OCI-M2 (cell line): ENCODE results near the gene SACS.
"Not testable (repeated sequence)": the region's sequence is repeated elsewhere in the genome, so short reads cannot be mapped to it uniquely, and the experiment has no call there.

Experiments
- DNase-seq: peaks from one replicate; lab custom pipeline; 2025; ENCODE audit not compliant: unreplicated experiment; lab: John Stamatoyannopoulos, UW

Gene SACS

DNA sequence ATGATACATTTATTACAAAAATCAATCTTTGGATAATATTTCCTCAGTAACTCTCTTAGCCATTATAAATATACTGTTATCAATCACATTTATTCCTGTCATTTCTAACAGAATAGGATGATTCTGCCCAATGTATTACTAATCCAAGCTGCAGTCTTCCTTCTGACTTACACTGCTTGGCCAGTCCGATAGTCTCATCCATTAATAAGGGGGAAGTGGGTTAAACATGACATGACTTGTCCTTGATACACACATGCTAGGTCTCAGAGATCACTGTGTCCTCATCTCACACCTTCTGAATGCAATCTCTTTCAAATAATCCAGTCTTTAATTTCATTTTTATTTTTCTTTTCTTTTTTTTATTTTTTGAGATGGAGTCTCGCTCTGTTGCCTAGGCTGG is 18.8 kb downstream of the SACS start:
- no peak for DNase-seq

DNA sequence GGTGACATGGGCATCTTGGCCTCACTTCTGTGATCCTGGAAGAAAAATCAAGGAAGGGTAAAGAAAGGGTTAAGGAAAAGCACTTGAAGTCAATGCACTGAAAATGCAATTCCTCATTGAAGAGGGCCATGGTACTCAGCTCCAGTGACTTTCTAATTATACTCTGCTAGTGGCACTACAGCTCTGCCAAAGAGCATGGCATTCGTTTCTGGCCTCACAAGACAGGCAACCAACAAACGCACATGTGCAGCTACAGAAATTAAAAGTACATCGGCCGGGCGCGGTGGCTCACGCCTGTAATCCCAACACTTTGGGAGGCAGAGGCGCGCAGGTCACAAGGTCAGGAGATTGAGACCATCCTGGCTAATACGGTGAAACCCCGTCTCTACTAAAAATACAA is 21.8 kb downstream of the SACS start:
- no peak for DNase-seq

DNA sequence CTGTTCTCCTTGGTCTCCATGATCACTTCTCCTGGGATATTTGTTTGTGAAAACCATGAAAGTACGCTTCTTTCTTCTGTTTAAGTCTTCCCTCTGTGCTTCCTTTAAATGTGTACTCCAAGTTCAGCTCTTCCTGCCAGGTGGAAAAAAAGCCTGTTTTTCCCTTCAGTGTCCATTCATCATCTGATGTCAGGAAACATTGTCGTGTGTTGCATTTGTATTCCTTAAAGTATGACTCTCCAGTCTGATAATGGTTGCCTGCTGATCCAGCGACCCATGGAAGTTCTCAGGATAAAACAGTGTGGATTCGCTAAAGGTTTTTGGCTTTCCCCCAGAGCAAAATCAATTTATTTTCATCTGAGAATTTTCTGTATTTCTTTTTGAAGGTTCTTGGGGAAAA is 22.3 kb downstream of the SACS start:
- no peak for DNase-seq

DNA sequence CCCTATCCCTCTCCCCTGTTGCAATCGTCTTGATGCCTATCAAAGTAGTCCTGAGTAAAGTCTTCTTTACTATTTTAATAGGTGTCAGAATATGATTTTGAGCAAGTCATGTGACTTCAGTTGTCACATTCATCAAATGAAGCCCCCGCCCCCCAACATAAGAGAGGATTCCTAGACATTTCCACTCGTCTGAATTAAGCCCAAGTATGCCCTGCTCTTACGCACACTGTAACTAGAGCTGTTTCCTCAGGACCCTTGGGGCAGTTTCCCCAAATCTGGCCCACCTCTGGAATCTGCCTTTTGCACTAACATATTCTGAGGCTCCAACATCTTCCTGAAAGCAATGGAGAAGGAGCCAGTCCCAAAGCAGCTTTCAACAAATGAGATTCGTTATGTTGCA is 25.5 kb downstream of the SACS start:
- DNase-seq, result no peak

DNA sequence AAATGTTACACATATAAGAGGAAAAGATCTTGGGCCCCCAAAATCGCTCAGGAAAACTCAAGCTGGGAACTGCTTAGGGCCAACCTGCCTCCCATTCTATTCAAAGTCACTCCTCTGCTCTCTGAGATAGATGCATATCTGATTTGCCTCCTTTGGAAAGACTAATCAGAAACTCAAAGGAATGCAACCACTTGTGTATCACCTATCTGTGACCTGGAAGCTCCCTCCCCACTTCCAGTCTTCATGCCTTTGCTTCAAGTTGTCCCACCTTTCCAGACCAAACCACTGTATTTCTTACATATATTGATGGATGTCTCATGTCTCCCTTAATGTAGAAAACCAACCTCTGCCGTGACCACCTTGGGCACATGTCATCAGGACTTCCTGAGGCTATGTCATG is 32.3 kb downstream of the SACS start:
- DNase-seq, result not testable (repeated sequence)

DNA sequence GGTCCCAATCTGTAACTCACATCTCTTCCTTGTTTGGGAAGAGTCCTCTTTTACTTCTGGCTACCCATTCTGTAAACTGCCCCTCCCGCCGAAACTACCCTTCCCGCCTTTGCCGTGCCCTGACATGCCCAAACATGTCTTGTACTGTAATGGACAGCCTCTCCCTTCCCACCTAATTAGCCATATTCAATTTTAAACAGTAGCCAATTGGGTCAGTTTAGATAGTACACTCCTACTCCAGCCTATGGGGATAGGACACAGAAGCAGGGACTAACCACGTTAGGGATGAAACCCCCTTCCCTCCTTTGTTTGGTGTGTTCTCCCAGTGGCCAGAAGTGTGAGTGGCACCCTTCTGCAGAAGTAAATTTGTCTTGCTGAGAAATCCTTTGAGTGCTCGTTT is 34.2 kb downstream of the SACS start:
- DNase-seq, result no peak

DNA sequence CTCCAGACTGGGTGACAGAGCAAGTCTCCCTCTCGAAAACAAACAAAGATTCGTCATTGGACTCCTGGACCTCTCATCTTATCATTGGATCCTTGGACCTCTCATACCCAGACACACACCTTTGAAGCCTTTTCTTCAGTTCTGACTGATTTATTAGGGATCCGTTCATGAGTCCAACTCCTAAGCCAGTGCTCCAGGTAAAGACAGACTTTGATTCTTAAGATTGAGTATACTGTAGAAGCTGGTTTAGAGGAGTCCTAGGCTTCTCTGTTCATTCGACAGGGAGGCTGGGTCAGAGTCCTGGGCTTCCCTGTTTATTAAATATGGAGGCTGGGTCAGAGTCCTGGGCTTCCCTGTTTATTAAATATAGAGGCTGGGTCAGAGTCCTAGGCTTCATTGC is 38.7 kb downstream of the SACS start:
- no peak for DNase-seq

DNA sequence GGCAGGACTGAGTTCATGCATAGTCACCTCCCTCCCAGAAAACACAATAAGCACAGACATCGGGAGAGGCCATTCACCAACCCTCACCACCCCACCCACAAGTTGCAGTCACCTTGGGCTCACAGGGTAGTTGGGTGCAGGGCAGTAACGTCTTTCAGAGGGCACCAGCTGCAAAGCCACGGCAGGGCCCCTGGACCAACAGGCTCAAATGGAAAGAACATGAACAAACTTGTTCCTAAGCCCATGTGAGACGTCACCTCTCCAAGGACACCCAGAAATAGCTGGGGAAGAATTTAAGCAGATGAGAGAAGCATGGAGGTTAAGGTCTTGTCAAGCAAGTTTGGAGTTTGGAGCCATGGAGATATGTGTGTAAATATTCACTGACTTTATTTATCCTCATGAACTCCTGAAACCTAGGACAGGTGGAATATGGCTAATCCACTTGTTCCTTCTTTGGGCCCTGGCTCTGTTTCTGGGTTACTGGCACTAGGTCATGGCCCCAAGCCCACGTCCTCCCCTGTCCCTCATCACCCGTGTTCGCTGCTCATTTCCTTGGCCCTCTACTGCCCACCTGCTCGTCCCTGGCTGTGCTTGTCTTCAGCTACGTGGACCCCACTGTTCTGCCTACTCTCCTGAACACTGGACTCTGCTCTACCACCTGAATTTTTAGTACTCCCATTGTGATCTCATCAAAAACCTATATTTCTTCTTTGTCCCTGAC is 40.4 kb downstream of the SACS start:
- no peak for DNase-seq

DNA sequence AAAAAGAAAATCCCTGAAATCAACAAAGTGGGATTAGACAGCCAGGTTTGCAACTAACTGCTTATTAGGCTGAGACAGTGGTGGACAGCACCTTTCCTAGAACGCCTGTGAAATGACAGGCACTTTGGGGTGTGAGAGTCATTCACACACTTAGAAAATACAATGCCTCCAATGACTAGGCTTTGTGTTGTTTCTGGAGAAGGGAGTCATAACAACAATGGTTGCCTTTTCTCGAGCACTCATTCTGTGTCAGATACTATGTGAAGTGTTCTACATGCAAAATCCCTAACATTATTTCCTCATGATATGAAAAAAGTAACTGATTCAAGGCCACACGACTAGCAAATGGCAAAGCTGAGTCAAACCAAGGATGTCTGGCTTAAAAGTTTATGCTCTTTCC is 41.2 kb downstream of the SACS start:
- DNase-seq, result no peak

DNA sequence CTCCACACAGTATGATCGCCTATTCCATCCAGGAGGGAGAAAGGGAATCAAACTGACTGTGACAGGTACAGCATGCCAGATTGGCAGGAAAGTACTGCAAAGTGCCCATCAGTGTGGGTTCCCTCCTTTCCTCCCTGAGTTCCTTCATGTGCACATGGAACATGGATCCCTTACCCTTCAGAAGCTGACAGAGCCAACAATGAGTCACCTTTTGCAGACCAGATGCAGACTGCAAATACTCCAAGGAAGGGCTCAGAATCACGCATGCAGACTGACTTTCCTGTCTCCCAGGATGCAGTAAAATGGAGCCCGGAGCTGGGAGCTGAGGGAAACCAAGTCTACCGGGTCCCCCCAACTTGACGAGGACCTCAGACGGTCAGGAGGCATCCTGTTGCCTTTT is 41.8 kb downstream of the SACS start:
- no peak for DNase-seq

DNA sequence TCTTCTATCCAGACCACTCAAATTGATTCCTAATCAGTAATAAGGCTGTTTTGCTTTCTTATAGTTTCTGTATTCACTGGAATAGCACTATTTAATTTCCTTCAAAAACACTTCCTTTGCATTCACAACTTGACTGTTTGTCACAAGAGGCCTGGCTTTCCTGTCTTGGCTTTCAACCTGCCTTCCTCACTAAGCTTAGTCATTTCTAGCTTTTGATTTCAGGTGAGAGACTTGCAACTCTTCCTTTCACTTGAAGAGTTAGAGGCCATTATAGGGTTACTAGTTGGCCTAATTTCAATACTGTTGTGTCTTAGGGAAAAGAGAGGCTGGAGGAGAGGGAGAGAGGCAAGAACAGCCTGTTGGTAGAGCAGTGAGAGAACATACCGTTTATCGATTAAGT is 47.0 kb downstream of the SACS start:
- no peak for DNase-seq

DNA sequence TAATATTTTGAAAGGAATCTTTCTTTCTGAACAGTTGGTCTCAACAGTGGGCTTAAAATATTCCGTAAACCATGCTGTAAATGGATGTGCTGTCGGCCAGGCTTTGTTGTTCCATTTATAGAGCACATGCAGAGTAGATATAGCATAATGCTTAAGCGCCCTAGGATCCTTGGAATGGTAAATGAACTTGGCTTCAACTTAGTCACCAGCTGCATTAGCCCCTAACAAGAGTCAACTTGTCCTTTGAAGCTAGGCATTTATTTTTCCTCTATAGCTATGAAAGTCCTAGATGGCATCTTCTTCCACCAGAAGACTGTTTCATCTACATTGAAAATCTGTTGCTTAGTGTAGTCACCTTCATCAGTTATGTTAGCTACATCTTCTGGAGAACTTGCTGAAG is 47.6 kb downstream of the SACS start:
- DNase-seq, result no peak

DNA sequence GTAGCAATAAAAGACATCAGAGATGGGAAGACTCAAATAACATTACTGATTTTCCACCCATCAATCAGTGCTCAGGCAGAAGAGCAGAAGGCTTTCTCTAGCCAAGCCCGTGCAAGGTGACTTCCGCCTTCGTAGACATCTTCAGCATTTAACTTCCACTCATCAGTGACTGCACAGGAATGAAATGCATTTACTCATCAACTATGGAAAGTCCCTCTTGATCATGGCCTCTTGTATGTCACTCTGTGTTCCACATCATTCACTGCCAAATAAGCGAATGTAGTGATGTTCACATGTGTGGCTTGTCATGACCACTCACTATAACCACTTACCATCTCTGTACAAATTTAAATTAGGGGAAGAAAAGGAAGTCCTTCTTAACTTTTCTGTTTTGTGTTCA is 49.4 kb downstream of the SACS start:
- DNase-seq, result no peak

DNA sequence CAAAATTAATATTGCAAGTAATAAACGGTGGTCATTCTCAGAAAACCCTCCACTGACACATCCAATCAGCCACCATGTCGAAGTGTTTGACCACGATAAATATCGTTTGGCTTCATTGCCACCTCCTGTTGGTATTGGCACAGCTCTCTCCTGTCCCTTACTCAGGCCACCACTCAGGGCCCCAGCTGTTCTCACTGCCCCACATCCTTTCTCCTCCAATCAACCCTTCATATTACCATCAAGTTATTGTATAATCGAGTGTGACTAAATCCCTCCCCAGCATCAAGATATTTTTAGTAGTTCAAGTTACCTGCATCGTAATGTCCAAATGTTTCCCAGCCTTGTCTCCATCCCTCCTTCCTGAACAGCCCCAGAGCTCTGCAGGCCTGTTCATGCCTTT is 50.4 kb downstream of the SACS start:
- DNase-seq, result no peak

DNA sequence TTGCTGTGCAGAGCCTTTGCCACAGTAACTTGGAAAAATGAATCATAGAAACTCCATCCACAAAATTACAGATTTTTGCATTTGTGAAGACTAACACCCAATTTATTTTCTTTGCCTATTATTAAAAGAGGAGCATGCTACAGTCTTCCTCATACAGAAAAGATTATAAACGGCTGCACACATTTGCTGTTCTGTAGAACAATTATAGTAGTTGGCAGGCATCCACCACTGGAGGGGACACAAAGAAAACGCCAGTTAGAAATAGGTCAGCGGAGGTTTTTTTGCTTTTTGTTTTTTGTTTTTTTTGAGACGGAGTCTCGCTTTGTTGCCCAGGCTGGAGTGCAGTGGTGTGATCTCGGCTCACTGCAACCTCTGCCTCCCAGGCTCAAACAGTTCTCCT is 51.6 kb downstream of the SACS start:
- DNase-seq, result no peak

DNA sequence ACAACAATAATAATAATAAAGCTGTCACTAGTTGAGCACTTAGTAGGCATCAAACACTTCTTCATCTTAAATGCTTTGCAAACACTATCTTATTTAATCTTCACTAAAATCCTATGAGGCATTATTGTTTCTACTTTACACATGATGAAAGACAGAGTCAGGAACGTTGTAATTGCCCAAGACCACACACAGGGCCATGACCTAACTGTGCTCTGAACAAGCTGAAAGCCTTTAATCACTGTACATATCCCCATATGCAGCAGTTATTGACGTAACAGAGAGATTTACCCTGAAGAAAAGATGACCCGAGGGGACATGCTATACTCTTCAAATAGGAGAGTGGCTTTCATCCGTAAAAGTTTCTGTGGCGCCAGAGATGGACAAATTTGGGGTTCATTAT is 53.0 kb downstream of the SACS start:
- DNase-seq, result no peak

DNA sequence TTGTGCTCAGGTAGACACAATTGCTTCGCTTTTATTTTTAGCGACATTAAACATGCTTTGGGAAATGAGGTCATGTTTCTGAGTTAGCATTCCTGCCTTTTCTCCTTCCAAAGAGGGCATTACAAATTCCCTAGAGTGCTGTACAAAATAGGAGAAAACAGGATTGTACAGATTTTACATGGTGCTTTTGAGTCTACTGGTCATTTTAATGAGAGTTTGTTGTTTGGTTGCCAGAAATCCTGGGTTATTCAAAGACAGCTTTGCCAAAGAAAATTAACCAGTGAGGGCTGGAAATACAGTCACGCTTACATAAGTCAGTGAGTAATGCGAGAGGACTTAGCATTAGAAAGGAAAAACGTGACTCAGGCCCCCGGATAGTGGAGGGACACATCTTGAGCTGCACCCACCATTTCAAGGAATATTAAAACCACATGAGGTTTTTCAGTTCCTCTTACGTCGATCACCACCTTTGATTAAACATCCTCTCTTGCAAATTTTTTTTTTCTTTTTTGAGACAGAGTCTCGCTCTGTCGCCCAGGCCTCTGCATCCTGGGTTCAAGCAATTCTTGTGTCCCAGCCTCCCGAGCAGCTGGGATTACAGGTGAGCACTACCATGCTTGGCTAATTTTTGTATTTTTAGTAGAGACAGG is 55.4 kb downstream of the SACS start:
- DNase-seq, result no peak

DNA sequence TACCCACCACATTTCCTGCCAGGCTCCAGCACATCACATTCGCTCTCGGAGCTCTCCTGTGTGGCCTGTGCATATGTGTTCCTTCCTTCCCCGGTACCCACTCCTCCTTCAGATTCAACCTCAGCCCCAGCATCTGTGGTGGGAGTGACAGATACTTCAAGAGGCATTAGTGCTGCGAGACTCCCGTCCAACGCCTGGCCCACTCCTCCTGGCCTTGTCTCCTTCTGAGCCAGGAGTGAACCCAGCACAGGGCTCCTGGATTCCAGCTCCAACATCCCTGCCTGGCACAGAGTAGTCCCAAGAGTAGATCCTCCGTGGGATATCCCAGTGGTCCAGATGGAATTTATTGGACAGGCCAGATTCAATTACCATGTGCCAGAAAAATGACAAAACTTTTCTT is 55.9 kb downstream of the SACS start:
- DNase-seq, result no peak

DNA sequence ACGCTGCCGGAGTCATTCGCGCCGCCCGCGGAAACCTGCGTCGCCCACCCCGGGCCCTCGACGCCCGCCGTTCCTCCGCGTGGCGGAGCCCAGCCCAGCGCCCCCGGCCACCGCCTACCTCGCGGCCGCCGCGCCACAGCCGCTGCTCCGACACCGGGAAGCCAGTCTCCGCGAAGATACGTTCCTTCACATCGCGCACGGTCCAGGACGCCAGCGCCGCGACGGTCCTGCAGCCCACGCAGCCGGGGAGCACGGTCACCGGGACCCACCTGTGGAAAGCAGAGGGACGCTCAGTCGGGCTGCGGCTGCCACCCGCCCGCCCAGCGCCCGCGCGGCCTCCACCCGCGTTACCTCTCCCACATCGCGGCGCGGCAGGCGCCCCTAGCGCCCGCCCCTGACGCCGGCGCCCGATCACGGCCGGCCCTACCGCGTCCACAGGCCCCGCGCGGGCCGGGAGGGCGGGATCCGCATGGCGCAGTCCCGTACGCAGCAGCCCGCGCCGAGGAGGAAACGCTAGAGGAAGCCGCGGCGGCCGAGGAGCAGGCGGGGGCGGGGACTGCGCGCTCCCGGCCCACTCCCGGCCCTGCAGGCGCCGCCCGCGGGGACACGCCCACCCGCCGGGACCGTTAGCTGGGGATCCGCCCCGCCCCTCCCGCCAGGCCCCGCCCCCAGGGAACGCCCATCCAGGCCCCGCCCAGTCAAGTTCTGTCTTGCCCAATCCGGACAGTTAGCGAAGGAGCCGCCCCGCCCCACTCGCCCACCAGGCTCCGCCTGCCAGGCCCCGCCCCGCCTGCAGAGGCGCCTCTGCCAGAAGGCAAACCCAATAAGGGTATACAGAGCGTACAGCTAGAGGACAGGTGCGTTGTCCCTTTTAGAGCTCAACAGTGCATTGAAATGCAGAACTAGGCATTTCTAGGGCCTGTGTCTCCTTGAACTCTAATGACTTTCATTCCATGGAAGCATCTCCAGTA is 58.2 kb downstream of the SACS start:
- DNase-seq, result peak; percentile 76

DNA sequence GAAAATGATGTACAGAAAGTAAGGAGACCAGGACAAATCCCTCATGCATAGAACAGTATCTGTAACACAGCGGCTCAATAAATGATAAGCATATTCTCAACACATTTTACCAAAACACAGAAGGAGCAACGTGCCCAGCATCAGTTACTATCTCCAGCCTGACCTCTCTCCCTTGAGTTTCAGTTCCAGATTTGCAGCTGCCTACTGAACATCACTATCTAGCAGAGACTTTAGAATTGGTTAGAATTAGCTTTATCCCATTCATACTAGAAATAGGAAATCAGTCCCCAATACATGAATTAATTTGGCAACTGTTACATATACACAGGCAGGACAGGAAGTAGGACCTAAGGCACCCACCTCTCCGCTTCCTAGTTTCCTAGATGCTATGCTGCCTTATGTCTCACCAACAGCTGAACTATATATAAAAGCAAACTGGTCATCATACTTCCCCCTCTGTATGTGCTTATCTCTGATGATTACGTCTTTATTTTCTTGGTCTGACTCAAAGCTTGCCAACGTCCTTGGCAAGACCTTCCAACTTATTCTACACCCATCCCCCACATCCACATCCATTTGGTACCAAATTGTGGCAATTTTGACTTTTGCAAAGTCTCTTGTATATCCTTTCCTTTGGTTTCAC is 61.1 kb downstream of the SACS start:
- no peak for DNase-seq

DNA sequence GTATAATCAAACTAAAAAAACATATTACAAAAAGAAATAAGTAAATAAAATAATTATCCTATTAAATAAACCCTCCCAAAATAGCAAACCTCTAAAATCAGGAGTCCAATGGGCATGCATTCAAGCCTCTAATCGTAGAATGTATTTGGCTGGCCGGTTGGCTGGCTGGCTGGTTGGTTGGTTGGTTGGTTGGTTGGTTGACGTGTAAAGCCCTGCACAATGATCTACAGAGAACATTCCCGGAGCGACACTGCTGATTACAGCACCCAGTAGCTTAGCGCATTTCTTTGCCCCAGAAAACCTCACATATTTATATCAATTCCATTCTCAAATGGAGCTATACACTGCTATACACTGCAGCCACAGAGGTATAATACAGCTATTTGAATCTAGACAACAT is 65.6 kb downstream of the SACS start:
- no peak for DNase-seq
